NCI-H2196 (cell line): ENCODE data around the gene HIPK2.

Experiments
- DNase-seq: peaks from one replicate; lab custom pipeline; 2025; ENCODE audit not compliant: unreplicated experiment; lab: John Stamatoyannopoulos, UW

The HIPK2 gene

DNA sequence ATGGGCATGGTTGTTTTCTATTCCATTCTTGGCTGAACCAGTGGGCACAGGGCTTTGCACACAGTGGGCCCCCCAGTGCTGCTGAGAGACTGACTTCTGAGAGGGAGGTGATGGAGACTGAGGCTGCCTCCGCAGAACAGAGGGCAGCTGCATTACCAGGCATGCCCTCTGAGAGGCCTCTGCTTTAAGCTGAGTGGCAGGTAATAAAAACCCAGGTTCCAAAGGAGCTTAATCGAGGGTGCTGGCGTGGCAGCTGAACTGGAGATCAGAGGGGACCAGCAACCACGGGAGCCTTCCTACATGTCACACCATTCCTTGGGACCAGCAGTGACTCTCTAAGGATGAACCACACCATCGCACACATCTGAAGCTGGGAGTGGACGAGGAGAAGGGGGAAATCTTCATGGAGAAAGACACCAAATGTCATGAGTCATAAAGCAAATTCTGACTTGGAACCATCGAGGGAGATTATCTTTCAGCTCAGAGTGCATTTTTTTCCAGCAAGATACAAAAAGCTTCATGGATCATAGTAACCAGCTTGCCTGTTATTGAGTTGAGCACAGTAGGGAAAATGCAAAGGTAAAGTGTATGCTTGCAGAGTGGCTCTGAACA, 24.6 kb downstream of the HIPK2 start:
- DNase-seq = peak; percentile 64

DNA sequence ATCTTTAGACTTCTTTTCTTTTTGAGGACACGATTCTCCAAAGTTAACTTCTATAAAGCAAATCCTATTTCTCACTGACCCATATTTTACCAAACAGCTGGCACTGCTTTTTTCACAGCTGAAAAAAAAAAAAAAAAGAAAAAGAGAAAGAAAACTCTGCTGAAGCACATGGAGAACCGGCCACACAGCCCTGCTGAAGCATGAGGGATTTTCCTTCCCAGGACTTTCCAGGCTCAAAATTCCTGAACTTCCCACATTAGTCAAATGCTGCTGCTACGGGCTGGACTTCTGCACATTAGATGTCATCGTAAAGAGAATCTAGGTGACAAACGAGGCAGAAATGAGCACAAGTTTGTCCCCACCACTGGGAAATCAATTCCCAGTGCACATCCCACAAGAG, 25.2 kb downstream of the HIPK2 start:
- DNase-seq = no peak

DNA sequence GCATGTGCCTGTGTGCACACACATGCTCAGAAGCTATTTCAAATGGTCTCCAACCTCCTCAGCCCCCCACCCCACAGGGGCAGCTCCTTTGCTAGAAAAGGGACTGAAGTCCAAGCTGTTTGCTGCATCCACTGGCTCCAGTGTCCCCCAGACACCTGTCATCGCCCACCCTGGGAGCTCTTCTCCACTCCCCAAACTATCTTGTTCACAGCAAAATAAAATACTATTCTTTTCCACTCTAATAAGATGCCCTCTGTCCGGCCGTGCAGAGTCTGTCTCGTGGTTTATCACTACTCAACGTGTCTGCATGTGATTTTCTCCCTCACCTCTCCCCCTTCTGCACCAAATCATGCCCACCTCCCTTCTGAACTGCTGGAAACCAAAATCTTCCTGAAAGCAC, 25.6 kb downstream of the HIPK2 start:
- no peak for DNase-seq

DNA sequence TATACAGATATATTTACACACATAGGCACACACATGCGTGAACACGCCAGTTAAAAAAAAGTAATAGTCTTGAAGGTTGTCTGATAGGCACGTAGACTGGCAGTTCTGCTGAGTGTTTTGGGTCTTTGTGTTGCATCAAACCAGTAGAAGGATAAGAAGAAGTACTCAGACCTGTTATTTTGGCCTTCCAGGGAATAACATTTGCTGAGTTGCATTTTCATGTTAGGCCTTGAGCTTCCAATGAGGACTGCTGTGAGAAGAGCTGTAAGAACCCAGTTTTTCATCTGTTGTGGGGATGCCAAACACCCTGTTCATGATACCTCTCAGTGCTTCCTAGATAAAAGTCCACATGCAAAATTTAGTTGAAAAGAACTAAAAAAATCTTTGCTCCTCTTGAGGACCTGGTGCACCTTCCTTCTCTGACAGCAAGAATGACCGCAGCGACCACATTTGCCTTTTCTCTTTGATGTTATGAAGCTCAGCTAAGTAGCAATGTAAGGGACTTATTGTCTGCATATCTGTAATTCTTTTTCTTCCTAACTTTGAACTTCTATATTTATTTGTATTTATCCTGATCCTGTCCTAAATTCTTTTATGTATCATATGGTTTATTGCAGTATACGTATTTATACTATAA, 27.2 kb downstream of the HIPK2 start:
- DNase-seq = no peak

DNA sequence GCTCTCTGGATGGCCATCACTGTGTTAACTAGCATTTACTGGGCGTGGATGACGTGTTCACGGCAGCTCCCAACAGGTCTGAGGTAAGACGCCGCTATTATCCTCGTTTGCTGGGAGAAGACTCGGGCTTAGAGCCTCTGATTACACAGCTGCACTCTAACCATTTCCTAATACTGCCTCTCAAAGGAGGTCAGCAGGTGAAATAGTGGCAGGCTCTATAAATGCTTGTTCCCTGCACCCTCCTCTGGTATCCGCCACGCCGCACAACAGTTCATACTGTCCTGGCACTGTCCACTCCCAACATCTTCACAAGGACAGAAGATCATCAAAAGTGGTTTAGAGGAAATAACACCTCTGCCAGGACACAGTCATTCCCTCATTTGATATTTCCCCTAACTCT, 28.3 kb downstream of the HIPK2 start:
- DNase-seq = peak; percentile 40

DNA sequence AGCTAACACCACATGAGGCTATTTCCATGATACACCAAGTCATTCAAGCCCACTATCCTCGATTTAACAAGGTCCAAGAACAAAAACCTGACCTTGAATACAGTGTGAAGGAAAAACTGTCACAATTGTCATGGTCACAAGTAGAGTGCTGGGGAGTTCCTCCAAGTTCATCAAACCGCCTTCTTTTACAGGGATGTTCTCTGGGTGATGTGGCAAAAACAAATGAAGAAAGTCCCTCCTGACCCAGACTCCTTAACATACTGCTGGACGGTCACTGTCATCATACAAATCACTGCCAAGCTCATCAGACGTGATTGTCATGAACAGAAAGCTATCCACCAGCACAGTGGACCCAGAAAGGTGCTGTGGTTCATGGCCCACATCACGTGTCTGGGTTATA, 28.9 kb downstream of the HIPK2 start:
- DNase-seq = no peak

DNA sequence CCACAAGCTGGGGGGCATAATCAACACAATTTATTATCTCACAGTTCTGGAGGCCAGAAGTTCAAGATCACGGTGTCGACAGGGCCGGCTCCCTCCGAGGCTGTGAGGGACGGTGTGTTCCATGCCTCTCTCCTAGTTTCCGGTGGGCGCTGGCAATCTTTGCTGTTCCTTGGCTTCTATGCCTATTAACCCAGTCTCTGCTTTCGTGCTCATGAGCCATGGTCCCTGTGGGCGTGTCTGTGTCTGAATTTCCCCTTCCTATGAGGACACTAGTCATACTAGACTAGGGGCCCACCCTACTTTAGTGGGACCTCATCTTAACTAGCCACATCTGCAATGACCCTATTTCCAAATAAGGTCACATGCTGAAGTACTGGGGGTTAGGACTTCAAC, 29.4 kb downstream of the HIPK2 start:
- no peak for DNase-seq

DNA sequence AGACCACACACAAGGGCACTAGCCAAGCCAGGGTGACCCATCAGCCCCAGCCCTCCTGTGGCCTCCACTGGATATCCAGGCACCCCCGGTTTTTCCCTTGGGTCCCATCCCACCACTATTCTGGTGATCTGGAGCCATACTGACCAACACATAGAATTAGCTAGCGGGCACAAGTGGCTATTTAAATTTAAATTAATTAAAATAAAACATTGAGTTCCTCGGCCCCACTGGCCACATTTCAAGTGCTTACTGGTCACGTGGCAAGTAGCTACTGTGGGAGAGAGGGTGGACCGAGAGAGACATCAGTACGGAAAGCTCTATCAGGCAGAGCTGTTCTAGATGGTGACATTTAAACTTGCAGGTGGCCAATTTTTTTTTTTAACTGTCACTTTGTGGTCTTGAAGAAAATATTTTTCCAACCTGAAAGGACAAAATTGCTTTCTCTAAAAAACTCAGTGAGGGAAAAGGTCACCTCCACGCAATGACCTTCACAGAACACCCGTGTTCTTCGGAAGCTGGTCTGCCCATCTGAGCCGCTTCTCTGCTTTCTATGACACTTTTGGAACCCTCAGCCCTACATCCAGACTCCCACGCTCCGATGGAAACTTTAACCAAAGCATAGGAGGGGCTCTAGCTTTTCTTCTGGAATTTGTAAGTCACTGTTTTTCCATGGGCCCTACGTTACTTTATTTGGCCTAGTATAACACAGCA, 30.0 kb downstream of the HIPK2 start:
- no peak for DNase-seq

DNA sequence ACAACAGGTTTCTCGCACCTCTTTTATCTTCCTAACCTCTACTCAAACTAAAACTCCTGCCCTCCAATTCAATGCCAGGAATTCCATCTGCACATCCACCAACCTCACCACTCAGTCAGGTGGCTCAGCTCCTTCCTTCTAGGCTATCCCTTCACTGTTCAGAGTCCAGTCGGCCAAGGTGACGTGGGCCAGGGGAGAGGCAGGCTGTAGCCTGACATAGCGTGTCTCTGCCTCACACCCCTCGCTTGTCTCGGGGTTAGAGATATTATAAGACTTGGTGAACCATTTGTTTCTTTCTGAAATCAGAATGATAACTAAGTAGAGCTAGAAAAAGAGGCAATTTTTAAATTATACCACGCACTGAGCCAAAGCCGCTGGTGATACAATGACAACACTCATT, 31.1 kb downstream of the HIPK2 start:
- DNase-seq = no peak

DNA sequence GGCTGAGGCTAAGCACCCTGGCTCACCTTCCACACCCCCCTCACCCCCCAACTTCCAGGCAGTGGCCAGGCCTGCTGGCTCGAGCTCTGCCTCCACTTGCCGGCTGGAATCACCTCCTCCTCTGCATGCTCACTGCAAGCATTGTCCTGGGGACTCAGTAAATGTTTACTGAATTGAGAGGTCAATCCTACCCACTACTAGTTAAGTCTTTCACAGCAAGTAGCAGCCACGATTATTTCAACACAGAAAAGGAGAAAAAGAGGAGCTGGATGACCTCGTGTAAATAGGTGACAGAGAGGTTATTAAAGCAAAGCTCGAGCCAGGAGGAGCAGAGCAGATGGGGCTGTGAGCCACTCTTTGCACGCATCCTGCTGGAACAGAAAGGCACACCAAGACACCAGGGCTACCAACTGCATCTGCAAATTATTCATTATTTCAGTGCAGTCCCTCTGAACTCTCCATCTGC, 32.1 kb downstream of the HIPK2 start:
- no peak for DNase-seq

DNA sequence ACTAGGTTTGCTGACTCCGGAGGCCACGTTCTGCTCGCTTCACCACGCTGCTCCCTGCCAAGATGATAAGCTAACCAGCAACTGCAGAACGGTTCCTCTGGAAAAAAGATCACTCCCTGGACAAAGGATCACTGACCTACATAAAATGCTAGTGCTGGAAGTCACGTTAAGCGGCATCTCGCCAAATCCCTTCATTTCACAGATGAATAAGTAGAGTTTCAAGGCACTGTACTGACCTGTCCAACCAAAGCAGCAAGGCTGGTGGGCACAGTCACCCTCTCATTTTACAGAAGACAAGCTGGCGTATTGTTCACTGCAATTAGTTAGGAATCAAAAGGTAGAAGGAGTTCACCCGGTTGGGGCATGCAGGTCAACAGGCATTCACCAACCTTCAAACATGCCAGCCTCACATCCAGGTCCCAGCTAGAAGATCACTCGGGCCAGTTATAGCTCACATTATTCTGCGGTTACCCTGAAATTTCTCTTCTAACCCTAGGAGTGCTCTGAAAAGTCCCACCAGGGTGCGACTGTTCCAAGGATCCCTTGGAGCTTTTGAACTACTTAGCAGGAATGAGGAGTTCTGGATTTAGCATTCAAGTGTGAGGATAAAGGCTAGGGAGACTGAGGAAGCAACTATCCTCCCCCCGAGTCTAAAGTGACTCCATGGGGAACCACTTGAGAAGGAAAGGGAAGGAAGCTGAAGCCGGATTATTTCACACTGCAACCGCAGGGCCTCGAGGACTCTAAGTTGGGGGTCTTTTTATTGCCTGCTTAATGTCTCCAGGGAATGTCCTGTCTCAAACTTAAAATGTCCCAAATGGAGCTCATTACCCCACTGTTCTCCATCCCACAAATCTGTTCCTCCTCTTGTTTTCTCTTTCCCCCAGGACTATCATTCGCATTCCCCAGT, 32.8 kb downstream of the HIPK2 start:
- DNase-seq = no peak

DNA sequence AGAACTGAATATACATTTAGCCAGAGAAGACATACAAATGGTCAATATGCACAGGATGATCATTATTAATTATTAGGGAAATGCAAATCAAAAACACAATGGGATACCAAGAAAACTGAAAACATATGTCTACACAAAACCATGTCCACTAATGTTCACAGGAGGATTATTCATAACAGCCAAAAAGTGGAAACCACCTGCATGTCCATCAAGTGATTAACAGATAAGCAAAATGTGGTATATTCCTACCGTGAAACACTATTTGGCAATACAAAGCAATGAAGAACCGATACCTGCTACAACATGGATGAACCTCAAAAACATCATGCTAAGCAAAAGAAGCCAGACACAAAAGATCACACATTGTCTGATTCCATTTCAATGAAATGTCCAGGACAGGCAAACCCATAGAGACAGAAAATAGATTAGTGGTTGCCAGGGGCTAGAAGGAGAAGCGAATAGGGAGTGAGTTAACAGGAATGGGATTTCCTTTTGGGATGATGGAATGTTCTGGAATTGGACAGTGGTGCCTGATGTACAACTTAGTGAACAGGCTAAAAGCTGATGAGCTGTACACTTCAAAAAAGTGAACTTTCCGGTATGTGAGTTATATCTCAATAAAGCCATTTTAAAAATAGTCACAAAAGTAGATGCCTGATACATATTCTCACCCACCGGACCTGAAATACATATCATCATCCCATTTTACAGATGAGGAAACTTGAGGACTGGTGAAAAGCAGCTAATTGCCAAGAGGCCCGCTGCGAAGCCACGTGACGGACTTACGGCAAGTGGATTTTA, 33.6 kb downstream of the HIPK2 start:
- no peak for DNase-seq

DNA sequence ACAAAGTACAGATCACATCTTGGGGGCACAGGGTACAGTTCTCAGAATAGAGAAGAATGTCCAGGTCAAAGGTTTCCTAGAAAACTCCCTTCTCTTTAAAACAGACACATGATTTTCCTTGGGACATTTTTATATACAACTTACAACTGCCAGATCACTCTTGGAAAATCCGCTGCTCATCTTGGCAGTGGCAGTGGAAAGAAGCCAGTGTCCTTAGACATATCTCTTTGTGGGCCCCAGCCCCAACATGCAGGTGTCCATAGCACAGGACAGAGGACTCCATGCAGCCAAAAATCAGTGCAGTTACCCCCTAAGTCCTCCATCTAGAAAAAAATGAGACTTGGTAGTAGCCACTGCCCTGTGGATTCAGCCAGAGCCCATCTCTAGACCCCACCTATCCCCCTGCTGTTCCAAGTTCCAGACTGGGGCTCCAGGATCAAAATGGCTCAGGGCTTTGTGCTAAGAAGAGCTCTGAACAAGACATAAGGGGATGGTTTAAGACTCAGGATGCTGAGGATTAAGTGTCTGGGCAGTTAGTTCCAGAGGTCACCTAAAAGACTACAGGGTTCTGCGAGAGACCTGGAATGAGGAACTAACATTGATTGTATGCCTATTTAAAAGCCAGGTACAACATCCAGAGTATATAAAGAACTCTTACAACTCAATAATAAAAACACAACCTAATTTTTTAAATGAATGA, 34.4 kb downstream of the HIPK2 start:
- DNase-seq = no peak

DNA sequence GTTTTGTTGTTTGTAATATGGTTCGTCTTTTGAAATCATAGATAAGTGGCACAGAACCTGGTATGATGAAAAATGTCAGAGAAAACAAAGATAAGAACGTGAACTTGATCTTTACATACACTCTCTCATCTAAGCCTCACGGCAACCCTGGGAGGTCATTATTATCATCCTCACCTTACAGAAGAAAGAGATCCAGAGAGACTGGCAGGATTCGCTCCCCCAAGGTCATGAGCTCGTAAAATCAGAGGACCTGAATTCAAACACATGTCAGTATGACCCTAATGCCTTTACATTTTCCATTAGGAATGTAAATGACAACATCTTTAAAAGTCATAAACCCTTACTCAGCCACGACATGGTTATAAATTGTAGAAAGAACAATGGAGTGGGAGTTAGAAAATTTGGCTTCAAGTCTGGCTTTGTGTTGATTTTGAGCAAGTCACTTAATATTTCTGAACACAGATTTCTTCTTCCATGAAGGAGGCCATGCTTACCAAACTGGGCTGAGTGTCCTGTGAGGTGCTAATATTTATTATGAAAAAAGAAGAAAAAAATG, 35.9 kb downstream of the HIPK2 start:
- no peak for DNase-seq

DNA sequence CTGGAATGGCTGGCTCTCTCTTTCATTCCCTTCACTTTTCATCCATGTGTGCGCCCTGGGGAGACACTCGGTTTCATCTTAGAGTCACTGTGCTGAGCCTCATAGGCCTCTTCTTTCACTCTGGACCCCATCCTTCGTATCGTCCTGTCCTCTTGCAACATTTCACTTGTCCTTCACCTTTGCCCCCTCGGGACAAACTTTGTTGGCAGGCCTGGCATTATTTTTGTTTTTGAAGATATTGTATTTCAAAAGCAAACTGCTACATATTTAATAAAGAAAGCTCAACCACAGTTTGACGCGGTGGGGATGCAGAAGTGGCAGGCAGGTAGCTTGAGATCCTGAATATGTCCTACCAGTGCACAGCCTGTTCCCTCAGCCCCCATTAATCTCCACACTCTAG, 36.6 kb downstream of the HIPK2 start:
- no peak for DNase-seq

DNA sequence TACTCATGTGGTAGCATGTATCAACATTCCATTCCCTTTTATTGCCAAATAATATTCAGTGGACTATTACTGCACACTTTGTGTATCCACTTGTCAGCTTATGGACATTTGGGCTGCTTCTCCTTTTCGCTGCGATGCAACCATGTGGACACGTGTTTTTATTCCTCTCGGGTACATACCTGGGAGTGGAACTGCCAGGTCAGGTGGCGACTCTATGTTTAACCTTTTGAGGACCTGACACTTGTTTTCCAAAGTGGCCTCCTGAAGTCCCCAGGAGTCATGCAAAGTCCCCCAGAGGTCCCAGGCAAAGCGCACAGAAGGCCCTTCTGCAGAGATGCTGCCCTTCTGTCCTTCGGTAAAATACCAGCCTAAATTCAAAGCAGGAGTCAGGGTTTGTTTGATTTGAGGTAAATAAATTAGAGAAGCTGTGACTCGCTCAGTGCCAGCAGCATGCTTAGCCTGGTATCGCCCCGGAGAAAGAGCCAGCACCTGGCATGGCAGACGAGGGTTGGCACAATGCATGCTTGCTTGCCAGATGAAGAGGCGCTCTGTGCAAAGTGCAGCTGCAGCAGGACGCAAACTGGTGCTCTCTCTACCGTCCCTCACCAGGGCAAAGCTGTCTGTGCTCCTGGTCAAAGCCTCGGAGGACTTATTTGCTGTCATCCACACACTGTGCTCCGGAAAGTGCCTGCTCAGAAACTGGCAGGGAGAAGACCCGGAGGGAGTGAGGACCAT, 37.8 kb downstream of the HIPK2 start:
- DNase-seq = peak; percentile 61

DNA sequence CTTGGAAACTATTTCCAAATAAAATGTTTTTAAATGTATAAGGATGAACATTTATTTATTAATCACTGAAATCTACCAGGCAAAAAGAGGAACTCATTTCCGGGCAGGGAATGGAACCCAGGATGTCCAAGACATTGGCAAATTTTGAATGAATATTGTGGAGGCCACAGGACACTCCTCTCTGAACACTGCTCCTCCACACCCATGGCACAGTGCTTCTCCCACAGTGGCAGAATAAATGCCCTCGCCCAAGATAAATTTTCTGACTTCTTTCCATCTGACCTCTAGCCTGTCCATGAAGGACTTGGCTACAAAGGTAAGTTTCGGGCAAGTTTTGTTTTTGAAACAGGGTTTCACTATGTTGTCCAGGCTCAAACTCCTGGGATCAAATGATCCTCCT, 39.0 kb downstream of the HIPK2 start:
- DNase-seq = no peak

DNA sequence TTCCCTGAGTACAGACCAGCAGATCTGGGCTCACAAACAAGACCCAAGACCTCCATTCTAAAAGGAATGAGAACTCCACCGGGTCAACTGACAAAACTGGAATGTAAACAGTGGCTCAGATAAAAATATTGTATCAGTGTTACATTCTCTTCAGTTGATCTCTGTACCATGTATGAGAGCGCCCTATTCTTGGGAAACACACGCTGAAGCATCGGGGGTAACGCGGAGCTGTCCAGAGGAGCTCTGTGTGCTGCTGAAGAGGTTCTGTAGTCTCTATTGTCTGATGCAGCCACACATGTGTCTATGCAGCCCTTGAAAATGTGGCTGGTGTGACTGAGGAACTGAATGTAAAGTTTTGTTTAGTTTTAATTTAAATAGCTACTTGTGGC, 39.7 kb downstream of the HIPK2 start:
- DNase-seq = no peak
